ENCODE measurements around the gene MRPL14.
A peak's percentile ranks its signal among the peaks of the same experiment; 100 is the strongest.

Gene MRPL14

DNA sequence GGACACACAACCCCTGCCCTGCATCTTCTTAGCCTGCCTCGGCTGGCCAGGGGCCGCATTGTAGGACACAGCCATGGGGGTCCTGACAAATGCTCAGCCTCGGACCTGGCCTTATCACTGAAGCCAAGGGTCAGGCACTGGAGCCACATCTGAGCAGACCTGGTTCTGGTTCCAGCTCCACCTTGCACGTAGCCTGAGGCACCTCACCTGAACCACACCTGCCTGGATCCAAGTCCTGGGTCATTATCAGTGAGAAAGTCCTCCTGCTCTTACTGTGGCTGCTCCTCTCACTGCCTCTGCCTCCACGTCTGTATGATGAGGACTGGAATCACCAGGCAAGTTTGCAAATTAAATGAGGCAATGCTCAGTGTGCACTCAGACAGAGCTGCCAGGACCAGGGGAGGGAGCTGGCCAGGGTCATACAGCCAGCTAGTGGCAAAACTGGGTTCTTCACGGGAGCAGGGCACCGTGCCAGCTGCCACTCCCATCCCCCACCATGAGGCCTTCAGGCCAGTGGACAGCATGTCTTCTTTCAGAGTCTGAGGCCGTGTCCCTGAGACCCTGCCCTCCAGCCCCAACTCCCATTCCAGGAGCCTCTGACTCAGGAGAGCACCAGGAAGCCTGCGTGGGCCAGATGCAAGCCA is 40.2 kb downstream of the MRPL14 start:
- H4K20me1 ChIP-seq (ENCODE audit: control insufficient read depth, insufficient read depth, low read depth, low read length) = no peaks in the 10 kb centered on the region
- H3K79me2 ChIP-seq (ENCODE audit: control insufficient read depth, low read length) = no peaks in the 10 kb centered on the region
- H3K27ac ChIP-seq (ENCODE audit: low read depth, low read length) = no peak overlapping the region
- H3K36me3 ChIP-seq (ENCODE audit: control insufficient read depth, low read length) = 0 out of 2 replicates have a peak, but pooled peaks cover 5% of the 10 kb centered on the region
- peaks cover 22% of the 10 kb centered on the region for H3K4me1 ChIP-seq (ENCODE audit: control insufficient read depth, low read length)
- H3K9me3 ChIP-seq (ENCODE audit: control insufficient read depth, insufficient read depth, low read length) = no peaks in the 10 kb centered on the region
- no peak overlapping the region for H3K4me2 ChIP-seq (ENCODE audit: low read length)
- TF ChIP-seq CTCF (IDR thresholded peaks at IDR 0.05; ENCODE audit: low read depth, low read length, poor library complexity, severe bottlenecking) = no peak
- TF ChIP-seq EZH2phosphoT487 (IDR thresholded peaks at IDR 0.05; ENCODE audit: borderline replicate concordance, low read length) = no peak
- no peaks in the 10 kb centered on the region for H3F3A ChIP-seq (ENCODE audit: control insufficient read depth, insufficient read depth)
- no peak overlapping the region for H3K4me3 ChIP-seq (ENCODE audit: low read length)
- H3K9me2 ChIP-seq (replicated peaks; ENCODE audit: control insufficient read depth, low read length) = no peaks in the 10 kb centered on the region
- no peaks in the 10 kb centered on the region for H3K27me3 ChIP-seq (ENCODE audit: control insufficient read depth, low read length)

GRCh38 chr6:44085219-44085618 is 42.0 kb downstream of the MRPL14 start:
- Histone ChIP-seq H3K36me3 (ENCODE audit: control insufficient read depth, low read length) (0 out of 2 replicates have a peak, but pooled peaks cover 5% of the 10 kb centered on the region), H3K4me1 (ENCODE audit: control insufficient read depth, low read length) (peaks cover 23% of the 10 kb centered on the region), H3K79me2 (ENCODE audit: control insufficient read depth, low read length) (no peaks in the 10 kb centered on the region), H3K27ac (ENCODE audit: low read depth, low read length) (no peak overlapping the region), H3K4me3 (ENCODE audit: low read length) (no peak overlapping the region), H3K4me2 (ENCODE audit: low read length) (no peak overlapping the region), H3K27me3 (ENCODE audit: control insufficient read depth, low read length) (no peaks in the 10 kb centered on the region), H3K9me2 (replicated peaks; ENCODE audit: control insufficient read depth, low read length) (no peaks in the 10 kb centered on the region), H3K9me3 (ENCODE audit: control insufficient read depth, insufficient read depth, low read length) (no peaks in the 10 kb centered on the region), H4K20me1 (ENCODE audit: control insufficient read depth, insufficient read depth, low read depth, low read length) (no peaks in the 10 kb centered on the region), H3F3A (ENCODE audit: control insufficient read depth, insufficient read depth) (no peaks in the 10 kb centered on the region)
- TF ChIP-seq CTCF (IDR thresholded peaks at IDR 0.05; ENCODE audit: low read depth, low read length, poor library complexity, severe bottlenecking) = no peak
- TF ChIP-seq EZH2phosphoT487 (IDR thresholded peaks at IDR 0.05; ENCODE audit: borderline replicate concordance, low read length) = no peak

DNA sequence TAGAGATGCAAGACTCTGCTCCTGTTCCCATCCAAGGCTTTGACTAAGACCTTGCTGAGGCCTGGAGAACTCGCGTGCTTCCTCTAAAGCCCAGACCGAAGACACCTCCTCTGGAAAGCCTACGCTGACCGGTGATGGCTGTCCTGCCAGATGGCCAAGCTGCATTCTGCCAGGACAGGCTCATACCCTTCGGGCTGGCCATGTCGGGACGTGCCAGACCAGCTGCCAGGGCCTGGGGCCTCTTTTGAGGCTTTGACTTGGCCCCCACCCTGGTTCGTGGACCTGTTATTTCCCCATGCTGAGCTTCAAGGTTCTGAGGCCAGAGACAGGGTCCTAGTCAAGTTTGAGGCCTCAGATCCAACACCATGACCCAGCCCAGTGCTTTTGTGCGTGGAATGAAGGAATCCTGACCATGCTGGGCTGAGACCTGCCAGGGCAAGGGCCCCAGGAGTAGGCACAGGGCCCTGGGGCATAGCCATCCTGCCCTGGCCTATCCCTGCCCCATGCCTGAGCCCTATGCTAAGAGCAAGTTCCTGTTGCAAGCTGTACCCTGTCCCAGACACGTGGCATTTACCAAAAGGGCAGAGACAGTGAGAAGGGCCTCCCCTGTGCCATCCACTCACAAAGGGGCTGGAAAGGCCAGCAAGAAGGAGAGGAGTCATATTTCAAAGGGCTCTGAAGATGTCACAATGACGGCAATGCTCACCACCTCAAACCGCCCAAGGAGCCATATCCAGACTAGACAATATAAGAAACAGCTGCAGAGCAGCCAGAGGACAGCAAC is 42.8 kb downstream of the MRPL14 start:
- no peak for TF ChIP-seq EZH2phosphoT487 (IDR thresholded peaks at IDR 0.05; ENCODE audit: borderline replicate concordance, low read length)
- no peak for TF ChIP-seq CTCF (IDR thresholded peaks at IDR 0.05; ENCODE audit: low read depth, low read length, poor library complexity, severe bottlenecking)
- no peaks in the 10 kb centered on the region for H4K20me1 ChIP-seq (ENCODE audit: control insufficient read depth, insufficient read depth, low read depth, low read length)
- H3K9me2 ChIP-seq (replicated peaks; ENCODE audit: control insufficient read depth, low read length) = no peaks in the 10 kb centered on the region
- no peaks in the 10 kb centered on the region for H3K9me3 ChIP-seq (ENCODE audit: control insufficient read depth, insufficient read depth, low read length)
- H3K27ac ChIP-seq (ENCODE audit: low read depth, low read length) = no peak overlapping the region
- peak overlapping the region; percentile 44; the same call in 1 of the 2 replicates for H3K4me3 ChIP-seq (ENCODE audit: low read length)
- H3K4me2 ChIP-seq (ENCODE audit: low read length) = peak overlapping the region; percentile 31; the same call in 1 of the 2 replicates
- no peaks in the 10 kb centered on the region for H3K79me2 ChIP-seq (ENCODE audit: control insufficient read depth, low read length)
- peaks cover 30% of the 10 kb centered on the region for H3K4me1 ChIP-seq (ENCODE audit: control insufficient read depth, low read length)
- H3K36me3 ChIP-seq (ENCODE audit: control insufficient read depth, low read length) = no peaks in the 10 kb centered on the region
- H3F3A ChIP-seq (ENCODE audit: control insufficient read depth, insufficient read depth) = no peaks in the 10 kb centered on the region
- no peaks in the 10 kb centered on the region for H3K27me3 ChIP-seq (ENCODE audit: control insufficient read depth, low read length)
